AML-193 (cell line): ENCODE results near the gene CDC42.
A peak's percentile ranks its signal among the peaks of the same experiment; 100 is the strongest.

Experiments
- DNase-seq, 2 experiments: peaks; one replicate each; lab custom pipeline; 2025; lab: John Stamatoyannopoulos, UW

CDC42 gene

DNA sequence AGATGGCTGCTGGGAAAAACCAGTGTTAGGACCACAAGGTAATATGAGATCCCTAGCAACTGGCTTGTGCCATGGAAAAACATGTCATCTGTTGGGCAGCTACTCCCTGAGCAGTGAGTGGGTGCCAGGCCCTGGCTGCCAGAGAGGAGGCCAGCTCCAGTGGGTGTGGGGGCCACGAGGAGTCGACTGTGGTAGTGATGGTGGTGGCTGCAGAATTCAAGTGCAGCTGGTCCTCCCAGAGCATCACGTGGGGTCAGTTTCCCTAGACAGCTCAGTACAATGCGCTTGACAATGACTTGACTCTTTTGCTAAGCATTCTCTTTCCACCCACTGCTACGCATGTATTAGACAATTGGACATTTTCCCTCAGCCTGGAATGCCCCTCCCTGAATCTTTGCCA lies 14.5 kb upstream of the CDC42 start:
- DNase-seq, result no peak

GRCh38 chr1:22039594-22040285 lies 12.8 kb upstream of the CDC42 start:
- peak; percentile 91 to 95 for DNase-seq

GRCh38 chr1:22040286-22040623 lies 12.3 kb upstream of the CDC42 start:
- DNase-seq, result no peak

- no peak for DNase-seq
These were observed 11.0 kb upstream of the CDC42 start for GRCh38 chr1:22041505-22041904.

GRCh38 chr1:22043198-22043769 lies 9.2 kb upstream of the CDC42 start:
- no peak for DNase-seq

- no peak for DNase-seq
These were observed 7.7 kb upstream of the CDC42 start for GRCh38 chr1:22044690-22045420.

GRCh38 chr1:22045604-22046228 lies 6.8 kb upstream of the CDC42 start:
- no peak for DNase-seq

GRCh38 chr1:22048351-22049192 lies 3.9 kb upstream of the CDC42 start:
- no peak for DNase-seq

GRCh38 chr1:22050330-22050729 lies 2.2 kb upstream of the CDC42 start:
- no peak for DNase-seq

DNA sequence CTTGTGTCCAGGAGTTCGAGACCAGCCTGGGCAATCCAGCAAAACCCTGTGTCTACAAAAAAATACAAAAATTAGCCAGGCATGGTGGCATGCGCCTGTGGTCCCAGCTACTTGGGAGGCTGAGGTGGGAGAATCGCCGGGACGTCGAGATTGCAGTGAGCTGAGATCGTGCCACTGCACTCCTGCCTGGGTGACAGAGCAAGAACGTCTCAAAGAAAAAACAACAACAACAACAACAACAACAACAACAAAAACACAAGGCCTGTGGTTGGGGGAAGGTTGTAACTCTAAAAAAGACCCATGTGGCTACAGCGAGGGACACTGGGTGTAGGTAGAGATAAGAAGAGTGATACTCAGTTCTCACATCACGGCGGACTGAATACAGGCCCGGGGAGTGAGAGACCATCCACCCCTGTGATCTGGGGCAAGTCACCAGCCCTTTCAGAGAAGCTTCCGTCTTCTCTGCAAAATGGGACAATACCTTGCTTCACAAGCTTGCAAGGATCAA lies 848 bp upstream of the CDC42 start:
- DNase-seq, result no peak

GRCh38 chr1:22053017-22053860 lies 730 bp downstream of the CDC42 start:
- DNase-seq, result peak; percentile 59 to 73

DNA sequence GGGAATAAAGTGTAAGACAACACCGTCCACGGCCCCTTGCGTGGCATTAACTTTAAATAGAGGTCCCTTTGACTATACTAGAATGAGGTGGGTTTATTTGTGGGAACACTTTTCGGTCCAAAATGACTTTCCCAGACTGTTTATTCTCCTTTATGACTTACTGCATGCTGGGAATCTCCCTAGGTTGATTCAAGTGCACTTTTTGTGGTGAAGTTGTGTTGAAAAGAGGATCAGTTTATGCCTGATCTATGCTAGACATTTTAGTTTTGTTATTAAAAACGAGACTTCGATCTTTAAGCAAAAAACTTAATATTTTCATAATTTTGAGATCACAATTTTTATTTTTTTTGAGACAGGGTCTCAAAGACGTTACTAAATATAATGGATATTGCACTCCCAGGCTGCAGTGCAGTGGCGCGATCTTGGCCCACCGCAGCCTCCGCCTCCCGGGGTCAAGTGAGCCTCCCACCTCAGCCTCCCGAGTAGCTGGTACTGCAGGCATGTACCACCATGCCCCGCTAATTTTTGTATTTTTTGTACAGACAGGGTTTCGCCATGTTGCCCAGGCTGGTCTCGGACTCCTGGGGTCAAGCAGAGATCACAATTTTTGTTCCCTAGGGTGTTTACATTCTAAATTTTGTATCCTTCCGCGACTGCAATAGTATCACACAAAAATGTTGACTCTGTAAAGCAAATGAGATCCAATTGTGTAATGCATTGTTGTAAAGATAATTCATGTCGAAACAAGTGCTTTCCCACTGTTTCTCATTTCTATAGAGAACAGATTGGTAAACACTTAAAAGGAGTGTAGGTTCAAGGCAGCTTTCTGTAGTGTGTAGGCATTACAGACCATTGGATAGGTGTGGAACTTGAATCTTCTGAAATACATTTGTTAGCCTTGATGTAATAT lies 1.6 kb downstream of the CDC42 start:
- DNase-seq, result peak; percentile 35 to 48

- DNase-seq, result no peak
These were observed 3.0 kb downstream of the CDC42 start for GRCh38 chr1:22055463-22055862.

DNA sequence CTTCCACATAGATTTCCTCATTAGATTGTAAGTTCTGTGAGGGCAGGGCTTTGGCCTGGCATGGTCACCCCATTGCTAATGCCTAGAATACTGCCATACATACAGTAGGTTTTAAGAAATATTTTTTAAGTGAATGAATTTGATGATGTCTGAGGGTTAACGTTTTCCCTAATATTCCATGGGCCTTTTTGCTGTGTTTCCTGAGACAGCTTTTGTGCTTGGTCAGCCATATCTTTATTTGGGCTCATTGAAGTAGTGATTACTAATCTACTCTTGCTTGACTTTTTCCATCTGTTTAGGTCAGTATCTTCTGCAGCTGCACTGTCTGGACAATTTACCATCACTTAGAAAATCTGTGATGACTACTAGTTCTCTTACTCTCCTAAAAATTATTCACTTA lies 3.5 kb downstream of the CDC42 start:
- no peak for DNase-seq

DNA sequence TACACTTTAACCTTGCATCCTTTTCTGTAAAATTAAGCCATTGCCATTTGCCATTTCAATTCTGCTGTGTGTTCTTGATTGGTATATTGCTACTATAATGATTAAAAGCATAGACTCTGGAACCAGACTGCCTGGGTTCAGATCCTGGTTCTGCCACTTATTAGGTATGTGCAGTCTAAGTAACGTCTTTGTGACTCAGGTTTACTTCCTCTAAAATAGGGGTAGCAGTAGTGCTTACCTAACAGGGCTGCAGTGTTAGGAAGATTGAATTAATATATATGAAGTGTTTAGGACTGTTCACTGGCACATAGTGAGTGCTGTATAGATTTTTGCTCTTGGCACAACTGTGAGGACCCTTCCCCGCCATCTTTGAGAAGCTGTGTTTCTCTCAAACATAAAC lies 4.4 kb downstream of the CDC42 start:
- DNase-seq, result peak; percentile 30 to 40

DNA sequence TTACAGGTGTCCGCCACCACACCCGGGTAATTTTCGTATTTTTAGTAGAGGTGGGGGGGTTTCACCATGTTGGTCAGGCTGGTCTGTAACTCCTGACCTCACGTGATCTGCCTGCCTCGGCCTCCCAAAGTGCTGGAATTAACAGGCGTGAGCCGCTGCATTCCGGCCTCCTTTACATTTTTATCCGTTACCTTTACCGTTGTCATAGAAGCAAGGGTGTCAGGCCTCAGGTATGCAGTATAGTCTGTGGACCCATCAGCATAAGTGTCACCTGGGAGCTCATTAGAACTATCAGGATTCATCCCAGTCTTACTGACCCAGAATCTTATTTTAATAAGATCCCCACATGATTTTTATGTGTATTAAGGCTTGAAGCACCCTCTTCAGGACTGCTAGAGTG lies 5.4 kb downstream of the CDC42 start:
- DNase-seq, result no peak

DNA sequence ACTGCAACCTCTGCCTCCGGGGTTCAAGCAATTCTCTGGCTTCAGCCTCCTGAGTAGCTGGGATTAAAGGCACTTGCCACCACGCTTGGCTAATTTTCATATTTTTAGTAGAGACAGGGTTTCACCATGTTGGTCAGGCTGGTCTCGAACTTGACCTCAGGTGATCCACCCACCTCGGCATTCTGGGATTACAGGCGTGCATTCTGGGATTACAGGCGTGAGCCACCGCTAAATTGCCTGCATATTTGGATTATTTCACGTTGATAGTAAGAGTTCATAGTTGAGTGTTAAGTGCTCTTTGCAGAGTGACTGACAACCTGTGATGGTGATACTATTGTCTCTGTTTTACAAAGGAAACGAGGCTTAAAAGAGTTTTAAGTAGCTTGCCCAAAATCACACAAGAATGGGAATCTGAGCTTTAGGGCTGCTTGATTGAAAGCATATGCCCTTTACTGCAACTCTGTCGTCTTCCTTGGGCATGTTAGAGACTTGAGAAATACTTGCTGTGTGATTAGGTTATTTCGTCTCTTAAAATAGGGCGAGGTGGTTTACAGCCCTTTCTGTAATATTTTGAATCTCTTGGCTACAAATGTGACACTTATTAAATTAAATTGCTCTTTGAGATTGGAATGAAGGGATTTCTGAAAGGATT lies 12.4 kb downstream of the CDC42 start:
- DNase-seq, result no peak

GRCh38 chr1:22071511-22071910 lies 19.0 kb downstream of the CDC42 start:
- no peak for DNase-seq

- peak in 1 of 2 experiments; percentile 15 for DNase-seq
These were observed 22.3 kb downstream of the CDC42 start for GRCh38 chr1:22074803-22075202.
